Endothelial cell of umbilical vein (primary cell): ENCODE measurements around the gene NUDT17. TPM values are rescaled to one million over a fixed set of nuclear protein-coding genes. Genes with fewer than 3 reads are reported as not detected.
A peak's percentile ranks its signal among the peaks of the same experiment; 100 is the strongest.

ENCODE experiments used
- BruUV-seq: library from RNA; stranded (reverse); fragments of 400-500 nt; replicated peaks from 2 replicates; lab custom pipeline; 2021; lab: Mats Ljungman, UMichigan
- CTCF ChIA-PET: fragments of 300-600, 350-600 bp; sonication (Branson Sonifier 250); formaldehyde crosslinking; loops from one replicate; lab custom pipeline; 2021; ENCODE audit warnings: antibody characterized with exemption, inconsistent platforms; lab: Charles Lee
- POLR2A ChIA-PET: fragments of 300-600, 350-600 bp; sonication (Branson Sonifier 250); formaldehyde crosslinking; loops from one replicate; lab custom pipeline; 2021; ENCODE audit warnings: antibody characterized with exemption, inconsistent platforms; lab: Charles Lee
- DNase-seq: peaks from one replicate; pipeline ENCODE4 v3.0.0-alpha.2; 2011; ENCODE audit warnings: low read depth, low spot score
- FAIRE-seq: peaks from 2 replicates; lab custom pipeline; 2011; peaks lifted over from hg19 to GRCh38; lab: Jason Lieb, UNC
- H2AFZ ChIP-seq: 2 replicates; pipeline ENCODE4 v1.6.0; 2012; ENCODE audit warnings: low read depth, low read length, control low read depth, inconsistent platforms
- H3K27ac ChIP-seq: 2 replicates; pipeline ENCODE4 v1.5.1; 2011; ENCODE audit warnings: low read depth, mild to moderate bottlenecking, control low read depth, low read length, moderate library complexity; ENCODE audit not compliant: insufficient read depth
- H3K27me3 ChIP-seq, 2 experiments: 2 replicates each; pipeline versions ENCODE4 v1.6.0 to v1.6.1; 2011; ENCODE audit warnings: low read length in 2 of 2, mixed read lengths in 1 of 2; ENCODE audit not compliant: control insufficient read depth in 2 of 2, insufficient read depth in 2 of 2
- H3K36me3 ChIP-seq, 2 experiments: 2 replicates in 1 of 2; 3 replicates in 1 of 2; pipeline ENCODE4 v1.5.1; 2011; ENCODE audit warnings: low read length in 2 of 2, mild to moderate bottlenecking in 1 of 2, moderate library complexity in 1 of 2; ENCODE audit not compliant: control insufficient read depth in 2 of 2, insufficient read depth in 2 of 2; ENCODE audit errors: extremely low read depth in 1 of 2
- H3K4me1 ChIP-seq: 3 replicates; pipeline ENCODE4 v1.5.1; 2011; ENCODE audit warnings: mild to moderate bottlenecking, low read length; ENCODE audit not compliant: control insufficient read depth, insufficient read depth; ENCODE audit errors: extremely low read depth
- H3K4me2 ChIP-seq: 2 replicates; pipeline ENCODE4 v1.6.1; 2011; ENCODE audit warnings: low read length, control low read depth, mixed read lengths; ENCODE audit not compliant: insufficient read depth
- H3K4me3 ChIP-seq, 3 experiments: fragments of 200-600 bp in 1 of 3; sonication (generic), shearing (Covaris generic) in 1 of 3; replicated peaks in 1 of 3; 2 replicates each; pipeline ENCODE4 v1.5.1; 2011 to 2016; ENCODE audit warnings: control low read depth in 3 of 3, low read length in 3 of 3, mild to moderate bottlenecking in 2 of 3, inconsistent platforms in 1 of 3, low read depth in 1 of 3, moderate library complexity in 1 of 3; ENCODE audit not compliant: insufficient read depth in 1 of 3
- H3K79me2 ChIP-seq: 2 replicates; pipeline ENCODE4 v1.6.0; 2012; ENCODE audit warnings: low read length, inconsistent platforms; ENCODE audit not compliant: control insufficient read depth, insufficient read depth
- H3K9ac ChIP-seq: replicated peaks from 2 replicates; pipeline ENCODE3; 2011; ENCODE audit warnings: low read length, control low read depth; ENCODE audit not compliant: insufficient read depth; ENCODE audit errors: extremely low read depth
- H3K9me1 ChIP-seq: replicated peaks from 3 replicates; pipeline ENCODE4 v1.6.0; 2011; ENCODE audit warnings: mild to moderate bottlenecking, low read length; ENCODE audit not compliant: control insufficient read depth, insufficient read depth; ENCODE audit errors: extremely low read depth
- H3K9me3 ChIP-seq: replicated peaks from 2 replicates; pipeline ENCODE4 v1.5.1; 2012; ENCODE audit warnings: low read length, inconsistent platforms; ENCODE audit not compliant: control insufficient read depth, insufficient read depth
- H4K20me1 ChIP-seq: replicated peaks from 2 replicates; pipeline ENCODE3; 2011; ENCODE audit warnings: mild to moderate bottlenecking, low read length; ENCODE audit not compliant: control insufficient read depth, insufficient read depth; ENCODE audit errors: extremely low read depth
- EZH2 ChIP-seq: IDR thresholded peaks from 2 replicates; pipeline ENCODE4 v1.6.1; 2012; ENCODE audit warnings: borderline replicate concordance, low read depth, mild to moderate bottlenecking, moderate library complexity, low read length, inconsistent platforms; ENCODE audit not compliant: severe bottlenecking
- GATA2 ChIP-seq: IDR thresholded peaks from 2 replicates; pipeline ENCODE4 v1.7.0; 2011; ENCODE audit warnings: low read depth, mild to moderate bottlenecking, moderate library complexity, mixed read lengths, low read length; ENCODE audit not compliant: insufficient read length, insufficient read depth
- MYC ChIP-seq: IDR thresholded peaks from one replicate; pipeline ENCODE4 v1.6.1; 2011; ENCODE audit warnings: mild to moderate bottlenecking, low read depth, low read length
- POLR2A ChIP-seq: IDR thresholded peaks from 2 replicates; pipeline ENCODE4 v1.6.1; 2012; ENCODE audit warnings: low read depth, mild to moderate bottlenecking, control low read depth, low read length
- POLR2AphosphoS5 ChIP-seq: IDR thresholded peaks from 2 replicates; pipeline ENCODE4 v1.6.1; 2012; ENCODE audit warnings: low read depth, mild to moderate bottlenecking, control low read depth, low read length, moderate library complexity; ENCODE audit not compliant: insufficient read depth
- dilution Hi-C: fragments of 300-500 bp; cut with MboI; formaldehyde crosslinking; loops from one replicate; pipeline ENCODE4 v1.15.0; 2019; ENCODE audit warnings: low sequenced_read_pairs; ENCODE audit not compliant: extremely low pct_ligation_motif_present
- intact Hi-C: fragments of 100-400 bp; cut with micrococcal nuclease; formaldehyde crosslinking; loops from one replicate; pipeline ENCODE4 v1.10.0; 2022
- polyA plus RNA-seq, 4 experiments: library from polyadenylated mRNA; depleted of rRNA in 3 of 4; stranded (reverse) in 3 of 4; unstranded in 1 of 4; fragments of >200 nt; gene quantifications; 2 replicates each; pipeline versions ENCODE4 v1.2.1 to v1.2.3, GENCODE V29; 2011 to 2012; ENCODE audit warnings: missing spikeins in 1 of 4
- total RNA-seq: library from RNA; stranded (reverse); gene quantifications from 2 replicates; pipeline ENCODE4 v1.2.3, GENCODE V29; 2021
- TF ChIP-seq, protein P1 (sequence below), 2 donors: IDR thresholded peaks; 1 replicate in 1 of 2; 2 replicates in 1 of 2; pipeline ENCODE4 v1.5.1; 2011; ENCODE audit warnings: low read length in 2 of 2, mild to moderate bottlenecking in 2 of 2, moderate library complexity in 2 of 2, control low read depth in 1 of 2, inconsistent platforms in 1 of 2, low read depth in 1 of 2; ENCODE audit not compliant: insufficient read depth in 1 of 2; ENCODE audit errors: extremely low read depth in 1 of 2

NUDT17 gene
- total and polyA plus RNA-seq, 2 donors (not counting 3 experiments of a cell fraction or from before 2014, with no cell fraction given), result 3.6 to 9.0 TPM

DNA sequence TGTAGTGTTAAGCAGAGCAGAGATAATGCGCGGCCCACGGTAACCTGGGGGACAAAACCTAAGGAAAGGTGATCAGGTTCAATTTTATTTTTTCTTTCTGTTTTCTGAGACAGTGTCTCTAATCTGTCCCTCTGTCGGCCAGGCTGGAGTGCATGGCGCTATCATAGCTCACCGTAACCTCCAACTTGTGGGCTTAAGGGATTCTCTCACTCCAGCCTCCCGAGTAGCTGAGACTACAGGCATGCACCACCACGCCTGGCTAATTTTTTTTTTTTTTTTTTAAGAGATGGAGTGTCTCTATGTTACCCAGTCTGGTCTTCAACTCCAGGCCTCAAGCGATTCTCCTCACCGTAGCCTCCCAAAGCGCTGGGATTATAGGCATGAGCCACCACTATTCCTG, 41.0 kb downstream of the NUDT17 start:
- peak overlapping the region; percentile 26 for H3K9ac ChIP-seq
- H3K4me1 ChIP-seq, result peaks cover 29% of the 10 kb centered on the region
- no TSS peak for BruUV-seq
- H3K27me3 ChIP-seq, result no peaks in the 10 kb centered on the region
- DNase-seq, result no peak
- peak overlapping the region; percentile 99 for H2AFZ ChIP-seq
- POLR2A ChIA-PET, result interaction anchor here (0.7 kb wide), 1 partner anchor 13 kb away, joined by 3 read pairs; no protein-coding TSS in a partner anchor
- H3K4me2 ChIP-seq, result no peak overlapping the region
- intact Hi-C loops, result no loop called here
- CTCF ChIA-PET, result interaction anchor here (1.3 to 8.9 kb wide), 4 partner anchors 9 to 40 kb away, joined by 3 to 152 read pairs (median 20); partner anchors contain the start of genes ITGA10, NUDT17 and PIAS3
- TF ChIP-seq, protein P1, sequence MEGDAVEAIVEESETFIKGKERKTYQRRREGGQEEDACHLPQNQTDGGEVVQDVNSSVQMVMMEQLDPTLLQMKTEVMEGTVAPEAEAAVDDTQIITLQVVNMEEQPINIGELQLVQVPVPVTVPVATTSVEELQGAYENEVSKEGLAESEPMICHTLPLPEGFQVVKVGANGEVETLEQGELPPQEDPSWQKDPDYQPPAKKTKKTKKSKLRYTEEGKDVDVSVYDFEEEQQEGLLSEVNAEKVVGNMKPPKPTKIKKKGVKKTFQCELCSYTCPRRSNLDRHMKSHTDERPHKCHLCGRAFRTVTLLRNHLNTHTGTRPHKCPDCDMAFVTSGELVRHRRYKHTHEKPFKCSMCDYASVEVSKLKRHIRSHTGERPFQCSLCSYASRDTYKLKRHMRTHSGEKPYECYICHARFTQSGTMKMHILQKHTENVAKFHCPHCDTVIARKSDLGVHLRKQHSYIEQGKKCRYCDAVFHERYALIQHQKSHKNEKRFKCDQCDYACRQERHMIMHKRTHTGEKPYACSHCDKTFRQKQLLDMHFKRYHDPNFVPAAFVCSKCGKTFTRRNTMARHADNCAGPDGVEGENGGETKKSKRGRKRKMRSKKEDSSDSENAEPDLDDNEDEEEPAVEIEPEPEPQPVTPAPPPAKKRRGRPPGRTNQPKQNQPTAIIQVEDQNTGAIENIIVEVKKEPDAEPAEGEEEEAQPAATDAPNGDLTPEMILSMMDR (IDR thresholded peaks at IDR 0.05; ENCODE audit: extremely low read depth in 1 of 2, insufficient read depth in 1 of 2, low read depth in 1 of 2, low read length in 2 of 2), result no peak
- TF ChIP-seq GATA2 (no peak), EZH2 (no peak), POLR2AphosphoS5 (no peak), POLR2A (no peak), MYC (no peak)
- H3K27ac ChIP-seq, result no peak overlapping the region
- no peaks in the 10 kb centered on the region for H3K79me2 ChIP-seq
- no peaks in the 10 kb centered on the region for H3K9me1 ChIP-seq
- dilution Hi-C loops, result no loop called here
- H3K36me3 ChIP-seq, result no peaks in the 10 kb centered on the region
- H3K4me3 ChIP-seq, result peak overlapping the region; percentile 64 to 94 (median 68)
- FAIRE-seq, result no peak
- H3K9me3 ChIP-seq, result no peaks in the 10 kb centered on the region
- H4K20me1 ChIP-seq, result no peaks in the 10 kb centered on the region
